ENCODE data around the gene KRT83. TPM values are rescaled to one million over a fixed set of nuclear protein-coding genes. Genes with fewer than 3 reads are reported as not detected.

The KRT83 gene
- polyA plus RNA-seq, 2 of the 4 experiments (the other 2 are of a cell fraction), result 20.4 to 44.8 TPM

- Histone ChIP-seq H3K4me2 (peak overlapping the region; percentile 84), H3K9me3 (no peaks in the 10 kb centered on the region), H3K4me3 (no peak overlapping the region), H3K27ac (peak overlapping the region; percentile 96 to 100), H3K4me1 (peaks cover 76% of the 10 kb centered on the region)
- WGBS (ENCODE audit: missing lambda C conversion rate), result 13% methylated on average over 14 of the region's 14 CpGs
- TF ChIP-seq BHLHE40 (IDR thresholded peaks at IDR 0.05; ENCODE audit: low read depth, low read length) (no peak), HOXB5 (CRISPR knock-in tag; IDR thresholded peaks at IDR 0.05) (peak; percentile 93), TFCP2L1 (CRISPR knock-in tag; IDR thresholded peaks at IDR 0.05) (peak; percentile 74; the same call in 1 of the 2 replicates), FOSB (CRISPR knock-in tag; IDR thresholded peaks at IDR 0.05) (peak; percentile 90), E2F6 (IDR thresholded peaks at IDR 0.05; ENCODE audit: borderline replicate concordance, low read depth) (no peak; the same call in 1 of the 2 replicates), ZC3H11A (IDR thresholded peaks at IDR 0.05) (no peak), ZSCAN20 (CRISPR knock-in tag; IDR thresholded peaks at IDR 0.05) (peak; percentile 5), ZNF302 (CRISPR knock-in tag; IDR thresholded peaks at IDR 0.05) (peak; percentile 88), HEYL (CRISPR knock-in tag; IDR thresholded peaks at IDR 0.05) (peak; percentile 86), ATOH8 (CRISPR knock-in tag; IDR thresholded peaks at IDR 0.05; ENCODE audit: low read depth) (peak; percentile 63), MAFK (IDR thresholded peaks at IDR 0.05; ENCODE audit: partially characterized antibody) (no peak), EHF (CRISPR knock-in tag; IDR thresholded peaks at IDR 0.05) (peak; percentile 91), TP53 (CRISPR knock-in tag; IDR thresholded peaks at IDR 0.05) (no peak; the same call in 1 of the 2 replicates), HOXB13 (CRISPR knock-in tag; IDR thresholded peaks at IDR 0.05; ENCODE audit: low read depth) (peak; percentile 96), REST (IDR thresholded peaks at IDR 0.05) (0 out of 2 replicates have a peak, but pooled peaks have one; percentile 1), HOXA7 (CRISPR knock-in tag; IDR thresholded peaks at IDR 0.05) (peak; percentile 77), NPAS2 (CRISPR knock-in tag; IDR thresholded peaks at IDR 0.05; ENCODE audit: borderline replicate concordance) (peak; percentile 52), POLR2AphosphoS2 (conservative IDR thresholded peaks at IDR 0.05; ENCODE audit: low read length) (no peak)
- TF ChIP-seq, protein P1, sequence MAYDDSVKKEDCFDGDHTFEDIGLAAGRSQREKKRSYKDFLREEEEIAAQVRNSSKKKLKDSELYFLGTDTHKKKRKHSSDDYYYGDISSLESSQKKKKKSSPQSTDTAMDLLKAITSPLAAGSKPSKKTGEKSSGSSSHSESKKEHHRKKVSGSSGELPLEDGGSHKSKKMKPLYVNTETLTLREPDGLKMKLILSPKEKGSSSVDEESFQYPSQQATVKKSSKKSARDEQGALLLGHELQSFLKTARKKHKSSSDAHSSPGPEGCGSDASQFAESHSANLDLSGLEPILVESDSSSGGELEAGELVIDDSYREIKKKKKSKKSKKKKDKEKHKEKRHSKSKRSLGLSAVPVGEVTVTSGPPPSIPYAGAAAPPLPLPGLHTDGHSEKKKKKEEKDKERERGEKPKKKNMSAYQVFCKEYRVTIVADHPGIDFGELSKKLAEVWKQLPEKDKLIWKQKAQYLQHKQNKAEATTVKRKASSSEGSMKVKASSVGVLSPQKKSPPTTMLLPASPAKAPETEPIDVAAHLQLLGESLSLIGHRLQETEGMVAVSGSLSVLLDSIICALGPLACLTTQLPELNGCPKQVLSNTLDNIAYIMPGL (CRISPR knock-in tag; IDR thresholded peaks at IDR 0.05; ENCODE audit: borderline replicate concordance), result peak; percentile 77
- POLR2A ChIA-PET, result interaction anchor here (1.0 to 11.7 kb wide), 18 partner anchors 8 to 726 kb away, joined by 3 to 383 read pairs (median 7); partner anchors contain the start of genes EIF4B, KRT7 and KRT80
- ATAC-seq (peak in 1 of 2 experiments; percentile 17; a peak in 3 of 6 replicates), DNase-seq (ENCODE audit: low read depth in 1 of 2, low spot score in 1 of 2) (peak in 1 of 2 experiments; percentile 39), FAIRE-seq (no peak)
- CTCF ChIA-PET, result interaction anchor here (0.5 to 15.3 kb wide), 48 partner anchors 8 to 1526 kb away, joined by 3 to 387 read pairs (median 8); partner anchors contain the start of genes KRT7 and KRT83
These were observed 41.5 kb downstream of the KRT83 start for GRCh38 chr12:52279422-52280318.
